Measurements from ENCODE around the gene CACNA2D1. TPM values are rescaled to one million over a fixed set of nuclear protein-coding genes. Genes with fewer than 3 reads are reported as not detected.

CACNA2D1 gene
- polyA plus RNA-seq, 1 experiment = 19.5 TPM

DNA sequence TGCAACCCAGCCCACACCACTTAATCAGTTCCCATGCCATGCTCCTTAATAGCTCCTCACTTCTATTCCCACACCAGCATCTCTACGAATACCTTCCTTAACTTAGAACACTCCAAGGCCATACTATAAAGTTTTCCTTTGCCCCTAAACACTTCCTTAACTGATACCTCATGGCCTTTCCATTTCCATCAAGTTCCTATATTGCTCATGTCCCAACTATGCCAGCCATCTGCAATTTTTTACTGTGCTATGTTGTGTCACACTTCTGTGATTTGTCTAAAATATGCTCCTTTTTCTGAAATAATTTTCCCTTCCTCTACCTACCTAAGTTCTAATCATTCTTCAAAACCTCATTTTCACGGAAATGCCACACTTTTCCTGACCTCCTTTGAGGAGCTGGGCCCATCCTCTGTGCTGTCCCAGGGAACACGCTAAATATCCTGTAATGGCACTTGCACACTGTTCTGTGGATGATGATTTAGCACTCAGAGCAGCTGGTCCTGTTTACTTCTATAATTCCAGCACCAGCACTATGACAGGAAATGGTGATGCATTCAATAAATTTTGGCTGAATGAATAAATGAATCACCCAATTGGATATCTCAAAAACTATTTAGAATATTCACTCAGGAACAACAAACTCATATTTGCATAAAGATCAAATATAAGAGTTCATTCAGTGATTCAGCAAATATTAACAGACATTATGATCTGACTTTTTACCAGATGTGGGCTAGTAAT lies 407.3 kb downstream of the CACNA2D1 start:
- ChIA-PET CTCF (interaction anchor here (0.6 to 0.7 kb wide), 2 partner anchors 9 to 292 kb away, joined by 3 read pairs; no protein-coding TSS in a partner anchor), POLR2A (no interaction called here)
- no peaks in the 10 kb centered on the region for H3K27me3 ChIP-seq (ENCODE audit: control insufficient read depth, insufficient read depth, low read length)
- TF ChIP-seq, protein P1, sequence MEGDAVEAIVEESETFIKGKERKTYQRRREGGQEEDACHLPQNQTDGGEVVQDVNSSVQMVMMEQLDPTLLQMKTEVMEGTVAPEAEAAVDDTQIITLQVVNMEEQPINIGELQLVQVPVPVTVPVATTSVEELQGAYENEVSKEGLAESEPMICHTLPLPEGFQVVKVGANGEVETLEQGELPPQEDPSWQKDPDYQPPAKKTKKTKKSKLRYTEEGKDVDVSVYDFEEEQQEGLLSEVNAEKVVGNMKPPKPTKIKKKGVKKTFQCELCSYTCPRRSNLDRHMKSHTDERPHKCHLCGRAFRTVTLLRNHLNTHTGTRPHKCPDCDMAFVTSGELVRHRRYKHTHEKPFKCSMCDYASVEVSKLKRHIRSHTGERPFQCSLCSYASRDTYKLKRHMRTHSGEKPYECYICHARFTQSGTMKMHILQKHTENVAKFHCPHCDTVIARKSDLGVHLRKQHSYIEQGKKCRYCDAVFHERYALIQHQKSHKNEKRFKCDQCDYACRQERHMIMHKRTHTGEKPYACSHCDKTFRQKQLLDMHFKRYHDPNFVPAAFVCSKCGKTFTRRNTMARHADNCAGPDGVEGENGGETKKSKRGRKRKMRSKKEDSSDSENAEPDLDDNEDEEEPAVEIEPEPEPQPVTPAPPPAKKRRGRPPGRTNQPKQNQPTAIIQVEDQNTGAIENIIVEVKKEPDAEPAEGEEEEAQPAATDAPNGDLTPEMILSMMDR (IDR thresholded peaks at IDR 0.05; ENCODE audit: low read depth, low read length) = no peak
- no peak overlapping the region for H3K4me3 ChIP-seq (ENCODE audit: low read depth, low read length)
- no peak for DNase-seq (ENCODE audit: low read depth, low spot score)
- no peaks in the 10 kb centered on the region for H3K9me3 ChIP-seq (ENCODE audit: control insufficient read depth, insufficient read depth, low read length)
- H3K27ac ChIP-seq (ENCODE audit: low read depth, low read length) = peak overlapping the region; percentile 80

DNA sequence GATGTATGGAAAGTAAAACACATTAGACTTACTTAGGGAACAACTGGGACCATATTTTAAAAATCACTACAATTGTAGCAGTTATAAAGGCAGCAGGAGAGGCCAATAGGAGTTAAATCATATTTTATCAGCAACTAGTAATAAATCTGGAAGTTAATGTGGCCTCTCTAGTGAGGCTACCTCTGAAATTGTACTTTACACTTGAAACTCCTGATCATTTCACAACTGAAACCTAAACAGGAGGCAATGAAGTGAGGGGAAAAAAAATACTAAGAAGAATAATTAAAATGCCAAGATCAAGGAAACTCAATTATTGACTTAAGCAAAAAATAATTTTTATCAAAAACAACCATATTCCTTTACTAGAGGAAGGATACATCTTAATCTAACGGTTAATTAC lies 408.1 kb downstream of the CACNA2D1 start:
- no peak overlapping the region for H3K27ac ChIP-seq (ENCODE audit: low read depth, low read length)
- POLR2A ChIA-PET = interaction anchor here (0.7 kb wide), 1 partner anchor 699 kb away, joined by 3 read pairs; no protein-coding TSS in a partner anchor
- H3K9me3 ChIP-seq (ENCODE audit: control insufficient read depth, insufficient read depth, low read length) = no peaks in the 10 kb centered on the region
- no peak for DNase-seq (ENCODE audit: low read depth, low spot score)
- H3K4me3 ChIP-seq (ENCODE audit: low read depth, low read length) = no peak overlapping the region
- CTCF ChIA-PET = interaction anchor here (0.7 kb wide), 1 partner anchor 291 kb away, joined by 3 read pairs; no protein-coding TSS in a partner anchor
- TF ChIP-seq, protein P1 (IDR thresholded peaks at IDR 0.05; ENCODE audit: low read depth, low read length) = no peak
- no peaks in the 10 kb centered on the region for H3K27me3 ChIP-seq (ENCODE audit: control insufficient read depth, insufficient read depth, low read length)

DNA sequence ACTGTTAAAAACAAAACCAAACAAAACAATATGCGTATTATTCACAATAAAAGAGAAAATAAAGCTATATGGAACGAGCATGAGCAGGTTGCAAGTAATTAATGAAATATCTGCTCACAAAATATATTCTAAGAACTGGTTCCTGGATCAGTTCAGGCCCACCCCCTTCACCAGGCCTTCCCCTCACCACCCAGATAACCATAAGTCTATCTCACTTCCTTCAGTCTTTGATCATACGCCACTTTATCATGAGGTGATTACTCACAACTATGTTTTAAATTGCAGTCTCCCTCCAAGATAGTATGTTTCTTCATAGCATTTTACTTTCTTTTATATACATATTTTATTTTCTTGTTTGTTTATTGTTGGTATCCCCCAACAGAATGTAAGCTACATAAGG lies 410.7 kb downstream of the CACNA2D1 start:
- Histone ChIP-seq H3K9me3 (ENCODE audit: control insufficient read depth, insufficient read depth, low read length) (no peaks in the 10 kb centered on the region), H3K27me3 (ENCODE audit: control insufficient read depth, insufficient read depth, low read length) (no peaks in the 10 kb centered on the region), H3K27ac (ENCODE audit: low read depth, low read length) (no peak overlapping the region), H3K4me3 (ENCODE audit: low read depth, low read length) (no peak overlapping the region)
- DNase-seq (ENCODE audit: low read depth, low spot score) = no peak
- ChIA-PET CTCF (interaction anchor here (1.1 to 2.8 kb wide), 5 partner anchors 10 to 696 kb away, joined by 3 to 7 read pairs (median 4); no protein-coding TSS in a partner anchor), POLR2A (no interaction called here)
- TF ChIP-seq, protein P1 (IDR thresholded peaks at IDR 0.05; ENCODE audit: low read depth, low read length) = no peak

DNA sequence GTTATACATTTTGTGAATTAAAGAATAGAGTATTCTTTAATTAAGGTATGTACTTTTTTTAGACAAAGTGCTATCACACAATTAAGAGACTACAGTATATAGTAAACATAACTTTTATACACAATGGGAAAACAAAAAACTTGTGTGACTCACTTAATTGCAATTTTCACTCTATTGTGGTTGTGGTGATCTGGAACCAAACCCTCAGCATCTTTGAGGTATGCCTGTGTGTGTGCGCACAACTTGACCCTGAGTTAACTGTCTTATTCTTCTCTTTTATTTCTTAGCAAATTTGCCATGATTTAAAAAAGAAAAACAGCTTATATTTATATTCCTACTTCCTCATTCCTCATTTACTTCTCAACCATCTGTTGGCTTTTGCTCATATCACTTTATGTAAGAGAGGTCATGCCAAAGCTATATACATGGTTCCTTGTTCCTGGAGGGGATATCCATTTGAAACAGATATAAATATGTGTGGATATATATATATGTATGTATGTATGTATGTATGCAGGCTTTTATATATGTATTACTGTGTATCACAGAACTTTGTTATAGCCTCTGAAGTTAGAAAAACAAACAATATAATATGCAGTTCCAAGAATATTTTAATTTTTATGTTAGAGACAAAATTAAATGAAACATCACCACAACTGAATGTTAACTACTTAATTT lies 414.2 kb downstream of the CACNA2D1 start:
- TF ChIP-seq, protein P1 (IDR thresholded peaks at IDR 0.05; ENCODE audit: low read depth, low read length) = no peak
- DNase-seq (ENCODE audit: low read depth, low spot score) = no peak
- no peak overlapping the region for H3K27ac ChIP-seq (ENCODE audit: low read depth, low read length)
- no peak overlapping the region for H3K4me3 ChIP-seq (ENCODE audit: low read depth, low read length)
- CTCF ChIA-PET = interaction anchor here (2.2 kb wide), 1 partner anchor 16 kb away, joined by 6 read pairs; no protein-coding TSS in a partner anchor
- no peaks in the 10 kb centered on the region for H3K9me3 ChIP-seq (ENCODE audit: control insufficient read depth, insufficient read depth, low read length)
- no peaks in the 10 kb centered on the region for H3K27me3 ChIP-seq (ENCODE audit: control insufficient read depth, insufficient read depth, low read length)
- POLR2A ChIA-PET = no interaction called here

DNA sequence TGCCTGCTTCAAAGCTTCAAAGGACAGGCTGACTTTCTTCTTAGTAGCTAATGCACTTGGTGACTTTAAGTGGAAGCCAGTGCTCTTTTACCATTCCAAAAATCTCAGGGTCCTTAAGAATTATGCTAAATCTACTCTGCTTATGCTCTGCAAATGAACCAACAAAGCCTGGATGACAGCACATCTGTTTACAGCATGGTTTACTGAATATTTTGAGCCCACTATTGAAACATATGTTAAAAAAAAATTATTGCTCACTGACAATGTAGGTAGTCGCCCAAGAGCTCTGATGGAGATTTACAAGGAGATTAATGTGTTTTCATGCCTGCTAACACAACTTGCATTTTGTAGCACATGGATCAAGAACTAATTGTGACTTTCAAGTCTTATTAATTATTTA lies 415.5 kb downstream of the CACNA2D1 start:
- ChIA-PET POLR2A (no interaction called here), CTCF (interaction anchor here (2.2 kb wide), 1 partner anchor 17 kb away, joined by 6 read pairs; no protein-coding TSS in a partner anchor)
- DNase-seq (ENCODE audit: low read depth, low spot score) = no peak
- H3K4me3 ChIP-seq (ENCODE audit: low read depth, low read length) = no peak overlapping the region
- no peaks in the 10 kb centered on the region for H3K9me3 ChIP-seq (ENCODE audit: control insufficient read depth, insufficient read depth, low read length)
- no peaks in the 10 kb centered on the region for H3K27me3 ChIP-seq (ENCODE audit: control insufficient read depth, insufficient read depth, low read length)
- TF ChIP-seq, protein P1 (IDR thresholded peaks at IDR 0.05; ENCODE audit: low read depth, low read length) = no peak
- H3K27ac ChIP-seq (ENCODE audit: low read depth, low read length) = no peak overlapping the region
